HCT116 (cell line): ENCODE measurements around the gene TPRKB.

Source experiments
- CEBPB ChIP-seq: IDR thresholded peaks from 2 replicates; pipeline ENCODE4 v1.6.1; 2012; ENCODE audit warnings: low read depth
- EGR1 ChIP-seq: IDR thresholded peaks from 2 replicates; pipeline ENCODE4 v1.6.1; 2012; ENCODE audit warnings: low read depth
- ELF1 ChIP-seq: IDR thresholded peaks from 2 replicates; pipeline ENCODE4 v1.6.1; 2012; ENCODE audit warnings: low read depth, borderline replicate concordance
- EZH2phosphoT487 ChIP-seq: fragments of 200-600 bp; IDR thresholded peaks from 2 replicates; pipeline ENCODE4 v1.6.1; 2018; ENCODE audit warnings: antibody characterized with exemption, borderline replicate concordance
- POLR2A ChIP-seq: IDR thresholded peaks from 2 replicates; pipeline ENCODE4 v1.7.0; 2011; ENCODE audit warnings: borderline replicate concordance; ENCODE audit not compliant: insufficient read depth, insufficient read length; ENCODE audit errors: extremely low read depth
- SIN3A ChIP-seq: IDR thresholded peaks from 2 replicates; pipeline ENCODE4 v1.6.1; 2012; ENCODE audit warnings: low read depth
- SP1 ChIP-seq: IDR thresholded peaks from 2 replicates; pipeline ENCODE4 v1.6.1; 2012; ENCODE audit warnings: low read depth
- YY1 ChIP-seq: IDR thresholded peaks from 2 replicates; pipeline ENCODE4 v1.6.1; 2011; ENCODE audit warnings: low read length, low read depth, moderate library complexity, mild to moderate bottlenecking; ENCODE audit not compliant: insufficient replicate concordance; ENCODE audit errors: extremely low read depth
- TF ChIP-seq, protein P1 (sequence below): IDR thresholded peaks from 2 replicates; pipeline ENCODE4 v1.6.1; 2012
- TF ChIP-seq, protein P2 (sequence below), 3 experiments: fragments of 200-600 bp in 1 of 3; sonication (generic) in 1 of 3; IDR thresholded peaks in 2 of 3; conservative IDR thresholded peaks in 1 of 3; 2 replicates each; pipeline ENCODE4 v1.5.1; 2012 to 2017; ENCODE audit warnings: low read depth in 2 of 3, low read length in 2 of 3, antibody characterized with exemption in 1 of 3, borderline replicate concordance in 1 of 3, control low read depth in 1 of 3, mild to moderate bottlenecking in 1 of 3, mixed read lengths in 1 of 3, mixed run types in 1 of 3, moderate library complexity in 1 of 3; ENCODE audit not compliant: insufficient read depth in 1 of 3
- TF ChIP-seq, protein P3 (sequence below): IDR thresholded peaks from 2 replicates; pipeline ENCODE4 v1.6.1; 2012
- TF ChIP-seq, protein P4 (sequence below): IDR thresholded peaks from 2 replicates; pipeline ENCODE4 v1.6.1; 2011; ENCODE audit warnings: mild to moderate bottlenecking, low read length, moderate library complexity; ENCODE audit not compliant: insufficient replicate concordance; ENCODE audit errors: extremely low read depth

DNA sequence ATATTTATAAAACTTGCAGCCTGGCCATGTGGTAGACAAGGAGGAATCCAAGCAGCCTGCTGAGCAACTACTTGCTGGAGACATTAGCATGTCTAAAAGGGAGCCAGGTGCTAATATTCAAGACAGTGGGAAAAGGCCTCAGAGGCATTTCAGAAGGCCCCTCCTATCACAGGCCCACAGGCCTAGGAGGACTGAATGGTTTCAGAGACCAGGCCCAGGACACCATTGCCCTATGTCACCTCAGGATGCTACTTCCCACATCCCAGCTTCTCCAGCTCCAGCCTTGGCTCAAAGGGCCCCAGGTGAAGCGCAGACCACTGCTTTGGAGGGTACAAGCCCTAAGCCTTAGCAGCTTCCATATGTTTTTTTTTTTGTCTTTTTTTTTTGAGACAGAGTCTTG is 39.0 kb downstream of the TPRKB start:
- TF ChIP-seq, protein P1, sequence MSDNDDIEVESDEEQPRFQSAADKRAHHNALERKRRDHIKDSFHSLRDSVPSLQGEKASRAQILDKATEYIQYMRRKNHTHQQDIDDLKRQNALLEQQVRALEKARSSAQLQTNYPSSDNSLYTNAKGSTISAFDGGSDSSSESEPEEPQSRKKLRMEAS = no peak
- TF ChIP-seq, protein P2, sequence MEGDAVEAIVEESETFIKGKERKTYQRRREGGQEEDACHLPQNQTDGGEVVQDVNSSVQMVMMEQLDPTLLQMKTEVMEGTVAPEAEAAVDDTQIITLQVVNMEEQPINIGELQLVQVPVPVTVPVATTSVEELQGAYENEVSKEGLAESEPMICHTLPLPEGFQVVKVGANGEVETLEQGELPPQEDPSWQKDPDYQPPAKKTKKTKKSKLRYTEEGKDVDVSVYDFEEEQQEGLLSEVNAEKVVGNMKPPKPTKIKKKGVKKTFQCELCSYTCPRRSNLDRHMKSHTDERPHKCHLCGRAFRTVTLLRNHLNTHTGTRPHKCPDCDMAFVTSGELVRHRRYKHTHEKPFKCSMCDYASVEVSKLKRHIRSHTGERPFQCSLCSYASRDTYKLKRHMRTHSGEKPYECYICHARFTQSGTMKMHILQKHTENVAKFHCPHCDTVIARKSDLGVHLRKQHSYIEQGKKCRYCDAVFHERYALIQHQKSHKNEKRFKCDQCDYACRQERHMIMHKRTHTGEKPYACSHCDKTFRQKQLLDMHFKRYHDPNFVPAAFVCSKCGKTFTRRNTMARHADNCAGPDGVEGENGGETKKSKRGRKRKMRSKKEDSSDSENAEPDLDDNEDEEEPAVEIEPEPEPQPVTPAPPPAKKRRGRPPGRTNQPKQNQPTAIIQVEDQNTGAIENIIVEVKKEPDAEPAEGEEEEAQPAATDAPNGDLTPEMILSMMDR (IDR thresholded peaks at IDR 0.05 in 2 of 3, conservative IDR thresholded peaks at IDR 0.05 in 1 of 3; ENCODE audit: borderline replicate concordance in 1 of 3, insufficient read depth in 1 of 3, low read depth in 2 of 3, low read length in 2 of 3) = no peak
- TF ChIP-seq POLR2A (no peak), EGR1 (no peak), YY1 (no peak), SIN3A (no peak), SP1 (no peak), CEBPB (no peak), EZH2phosphoT487 (no peak), ELF1 (no peak)
- TF ChIP-seq, protein P3, sequence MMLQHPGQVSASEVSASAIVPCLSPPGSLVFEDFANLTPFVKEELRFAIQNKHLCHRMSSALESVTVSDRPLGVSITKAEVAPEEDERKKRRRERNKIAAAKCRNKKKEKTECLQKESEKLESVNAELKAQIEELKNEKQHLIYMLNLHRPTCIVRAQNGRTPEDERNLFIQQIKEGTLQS = no peak
- TF ChIP-seq, protein P4, sequence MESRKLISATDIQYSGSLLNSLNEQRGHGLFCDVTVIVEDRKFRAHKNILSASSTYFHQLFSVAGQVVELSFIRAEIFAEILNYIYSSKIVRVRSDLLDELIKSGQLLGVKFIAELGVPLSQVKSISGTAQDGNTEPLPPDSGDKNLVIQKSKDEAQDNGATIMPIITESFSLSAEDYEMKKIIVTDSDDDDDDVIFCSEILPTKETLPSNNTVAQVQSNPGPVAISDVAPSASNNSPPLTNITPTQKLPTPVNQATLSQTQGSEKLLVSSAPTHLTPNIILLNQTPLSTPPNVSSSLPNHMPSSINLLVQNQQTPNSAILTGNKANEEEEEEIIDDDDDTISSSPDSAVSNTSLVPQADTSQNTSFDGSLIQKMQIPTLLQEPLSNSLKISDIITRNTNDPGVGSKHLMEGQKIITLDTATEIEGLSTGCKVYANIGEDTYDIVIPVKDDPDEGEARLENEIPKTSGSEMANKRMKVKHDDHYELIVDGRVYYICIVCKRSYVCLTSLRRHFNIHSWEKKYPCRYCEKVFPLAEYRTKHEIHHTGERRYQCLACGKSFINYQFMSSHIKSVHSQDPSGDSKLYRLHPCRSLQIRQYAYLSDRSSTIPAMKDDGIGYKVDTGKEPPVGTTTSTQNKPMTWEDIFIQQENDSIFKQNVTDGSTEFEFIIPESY = no peak
